Measurements from ENCODE around the gene STAG3.
"Not testable (repeated sequence)": the region's sequence is repeated elsewhere in the genome, so short reads cannot be mapped to it uniquely, and the experiment has no call there.

STAG3 gene

GRCh38 chr7:100211342-100211780 lies 33.6 kb downstream of the STAG3 start:
- DNase-seq (ENCODE audit: low read depth): no peak

DNA sequence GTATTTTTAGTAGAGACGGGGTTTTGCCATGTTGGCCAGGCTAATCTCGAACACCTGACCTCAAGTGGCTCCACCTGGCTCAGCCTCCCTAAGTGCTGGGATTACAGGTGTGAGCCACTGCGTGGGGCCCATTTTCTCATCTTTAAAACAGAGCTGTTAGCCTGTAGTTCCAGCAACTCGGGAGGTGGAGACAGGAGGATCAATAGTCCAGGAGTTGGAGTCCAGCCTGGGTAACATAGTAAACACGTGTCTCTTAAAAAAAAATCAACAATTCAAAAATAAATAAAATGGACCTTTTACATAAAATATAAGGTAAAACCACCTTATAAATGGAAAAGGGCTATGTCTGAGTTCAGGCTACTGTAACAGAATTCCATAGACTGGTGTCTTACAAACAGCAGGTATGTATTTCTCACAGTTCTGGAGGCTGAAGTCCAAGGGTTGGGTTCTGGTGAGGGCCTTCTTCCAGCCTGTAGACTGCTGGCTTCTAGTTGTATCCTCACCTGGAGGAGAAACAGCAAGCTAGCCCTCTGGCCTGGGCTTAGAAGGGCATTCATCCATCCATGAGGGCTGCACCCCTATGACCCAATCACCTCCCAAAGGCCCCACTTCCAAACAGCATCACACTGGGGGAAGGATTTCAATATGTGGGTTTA lies 35.0 kb downstream of the STAG3 start:
- no peak for DNase-seq (ENCODE audit: low read depth)

GRCh38 chr7:100213672-100214071 lies 36.0 kb downstream of the STAG3 start:
- DNase-seq (ENCODE audit: low read depth): no peak

GRCh38 chr7:100214356-100214755 lies 36.6 kb downstream of the STAG3 start:
- DNase-seq (ENCODE audit: low read depth): not testable (repeated sequence)

GRCh38 chr7:100215895-100216294 lies 38.2 kb downstream of the STAG3 start:
- DNase-seq (ENCODE audit: low read depth): no peak

GRCh38 chr7:100217934-100218333 lies 40.2 kb downstream of the STAG3 start:
- peak; percentile 48 for DNase-seq (ENCODE audit: low read depth)

DNA sequence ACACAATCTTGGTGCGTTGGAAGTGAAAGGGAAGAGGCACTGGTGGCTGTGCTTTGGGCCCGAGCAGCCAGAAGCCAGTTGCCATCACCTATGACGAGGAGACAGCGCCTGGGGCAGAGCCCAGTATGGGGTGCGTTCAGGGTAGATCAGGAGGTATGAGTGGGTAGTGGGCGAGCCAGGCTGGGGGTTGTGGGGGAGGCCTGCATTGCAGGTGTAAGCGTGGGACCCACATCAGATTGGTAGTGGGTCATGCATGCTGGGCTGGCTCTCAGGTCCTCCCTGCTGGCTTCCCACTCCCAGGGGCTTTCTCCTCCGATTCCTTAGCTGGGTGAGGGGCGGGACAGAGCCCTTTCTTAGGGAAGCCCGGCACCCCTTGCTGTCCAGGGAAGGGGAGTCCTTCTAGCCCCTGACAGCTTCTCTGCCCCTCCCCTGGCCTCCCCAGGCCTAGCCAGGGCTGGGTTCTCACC lies 41.6 kb downstream of the STAG3 start:
- DNase-seq (ENCODE audit: low read depth): no peak

- DNase-seq (ENCODE audit: low read depth): not testable (repeated sequence)
These were observed 42.3 kb downstream of the STAG3 start, which contains the start of gene PVRIG for GRCh38 chr7:100219801-100220585. Gene PVRIG, plus strand, starts transcription at chr7:100219949. Its CDS starts 22 bp downstream, at chr7:100219971.

DNA sequence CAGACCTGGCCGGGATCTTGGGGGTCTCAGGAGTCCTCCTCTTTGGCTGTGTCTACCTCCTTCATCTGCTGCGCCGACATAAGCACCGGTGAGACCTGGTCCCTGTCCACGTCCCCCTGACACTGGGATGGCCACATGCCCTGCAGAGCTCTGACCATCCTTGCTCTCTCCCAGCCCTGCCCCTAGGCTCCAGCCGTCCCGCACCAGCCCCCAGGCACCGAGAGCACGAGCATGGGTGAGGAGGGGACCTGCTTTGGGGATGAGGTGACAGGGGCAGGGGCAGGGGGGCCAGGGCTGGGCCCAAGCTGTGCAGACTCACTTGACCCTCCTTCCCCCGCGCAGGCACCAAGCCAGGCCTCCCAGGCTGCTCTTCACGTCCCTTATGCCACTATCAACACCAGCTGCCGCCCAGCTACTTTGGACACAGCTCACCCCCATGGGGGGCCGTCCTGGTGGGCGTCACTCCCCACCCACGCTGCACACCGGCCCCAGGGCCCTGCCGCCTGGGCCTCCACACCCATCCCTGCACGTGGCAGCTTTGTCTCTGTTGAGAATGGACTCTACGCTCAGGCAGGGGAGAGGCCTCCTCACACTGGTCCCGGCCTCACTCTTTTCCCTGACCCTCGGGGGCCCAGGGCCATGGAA lies 43.0 kb downstream of the STAG3 start:
- no peak for DNase-seq (ENCODE audit: low read depth)

- peak; percentile 76 for DNase-seq (ENCODE audit: low read depth)
These were observed 43.6 kb downstream of the STAG3 start for GRCh38 chr7:100221231-100221718.

DNA sequence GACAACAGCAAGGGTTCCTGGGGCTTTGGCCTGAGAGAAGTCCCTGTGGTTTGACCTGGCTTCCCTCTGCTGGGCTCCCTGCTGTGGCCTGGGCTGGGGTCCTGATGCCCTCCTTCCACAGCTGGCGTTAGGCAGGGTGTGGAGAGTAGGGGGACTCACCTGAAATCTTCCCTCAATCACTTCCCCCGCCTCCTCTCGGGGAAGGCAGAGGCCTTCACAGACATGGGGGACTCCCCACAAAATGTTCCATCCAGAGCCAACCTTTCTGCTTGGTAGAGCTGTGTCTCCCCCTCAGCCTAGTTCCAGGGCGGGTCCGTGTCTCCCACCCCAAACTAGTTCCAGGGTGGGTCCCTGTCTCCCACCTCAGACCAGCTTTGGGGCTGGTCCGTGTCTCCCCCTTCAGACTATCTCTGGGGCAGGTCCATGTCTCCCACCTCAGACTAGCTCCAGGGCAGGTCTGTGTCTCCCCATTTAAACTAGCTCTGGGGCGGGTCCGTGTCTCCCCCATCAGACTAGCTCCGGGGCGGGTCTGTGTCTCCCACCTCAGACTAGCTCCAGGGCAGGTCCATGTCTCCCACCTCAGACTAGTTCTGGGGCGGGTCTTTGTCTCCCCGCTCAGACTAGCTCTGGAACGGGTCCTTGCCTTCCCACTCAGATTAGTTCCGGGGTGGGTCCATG lies 44.2 kb downstream of the STAG3 start:
- DNase-seq (ENCODE audit: low read depth): peak; percentile 27

- DNase-seq (ENCODE audit: low read depth): no peak
These were observed 44.9 kb downstream of the STAG3 start for GRCh38 chr7:100222445-100223132.

GRCh38 chr7:100223376-100223927 lies 45.7 kb downstream of the STAG3 start:
- not testable (repeated sequence) for DNase-seq (ENCODE audit: low read depth)

GRCh38 chr7:100224891-100225290 lies 47.2 kb downstream of the STAG3 start:
- DNase-seq (ENCODE audit: low read depth): not testable (repeated sequence)

GRCh38 chr7:100234660-100235317 lies 57.1 kb downstream of the STAG3 start:
- DNase-seq (ENCODE audit: low read depth): not testable (repeated sequence)

DNA sequence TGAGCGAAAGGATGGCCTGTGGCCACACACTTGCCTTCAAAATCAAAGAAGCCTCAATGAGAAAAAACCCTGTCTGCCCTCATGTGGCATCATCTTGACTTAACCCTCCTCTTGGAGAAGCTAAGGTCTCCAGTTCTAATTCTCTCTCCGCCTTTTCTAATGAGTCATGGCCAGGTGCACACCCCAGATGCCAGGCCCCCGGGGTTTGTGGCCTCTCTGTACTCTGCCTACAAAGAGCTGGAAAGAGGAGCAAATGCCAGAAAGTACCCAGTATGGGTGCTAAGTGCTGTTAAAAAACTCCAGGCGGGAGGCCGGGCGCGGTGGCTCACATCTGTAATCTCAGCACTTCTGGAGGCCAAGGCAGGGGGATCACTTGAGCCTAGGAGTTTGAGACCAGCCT lies 62.3 kb downstream of the STAG3 start:
- not testable (repeated sequence) for DNase-seq (ENCODE audit: low read depth)

GRCh38 chr7:100243385-100243784 lies 65.7 kb downstream of the STAG3 start:
- DNase-seq (ENCODE audit: low read depth): peak; percentile 23

DNA sequence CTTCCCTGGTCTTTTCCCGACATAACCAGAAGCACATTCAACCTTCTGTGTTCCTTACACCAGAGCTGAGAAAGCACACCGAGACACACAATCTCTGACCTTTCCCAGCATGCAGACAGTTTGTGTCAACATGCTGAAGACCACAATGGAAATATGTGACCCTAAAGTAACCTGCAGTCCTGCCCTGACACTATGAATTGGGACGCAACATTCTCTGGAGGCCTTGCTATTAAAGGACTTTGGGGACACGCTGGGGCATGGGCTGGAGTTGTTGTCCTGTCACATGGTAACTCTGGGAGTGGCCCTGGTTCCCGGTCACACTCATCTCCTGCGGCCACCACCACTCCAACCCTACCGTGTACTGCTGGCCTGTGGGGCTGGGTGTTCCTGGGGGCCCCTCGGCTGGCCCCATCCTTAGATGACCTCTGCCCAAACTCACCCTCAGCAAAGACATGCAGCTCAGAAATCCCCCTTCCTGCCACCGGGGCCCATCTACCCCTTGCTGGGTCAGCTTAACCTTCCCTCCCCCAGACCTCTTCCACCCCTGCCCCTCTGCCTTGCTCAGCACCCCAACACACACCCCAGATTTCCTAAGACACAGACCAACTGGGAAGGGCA lies 67.4 kb downstream of the STAG3 start:
- DNase-seq (ENCODE audit: low read depth): not testable (repeated sequence)

- DNase-seq (ENCODE audit: low read depth): not testable (repeated sequence)
These were observed 68.6 kb downstream of the STAG3 start for GRCh38 chr7:100246121-100246864.

All from T follicular helper cell (primary cell).